NCI-H510A treated with DMSO at 0.1 percent for 48 hours (cell line): Measurements from ENCODE around the gene GLTP.
"Not testable (repeated sequence)": the region's sequence is repeated elsewhere in the genome, so short reads cannot be mapped to it uniquely, and the experiment has no call there.

Source experiments
- DNase-seq: peaks from one replicate; lab custom pipeline; 2025; lab: John Stamatoyannopoulos, UW

GLTP gene

GRCh38 chr12:109877504-109878246, 2.7 kb downstream of the GLTP start:
- no peak for DNase-seq

GRCh38 chr12:109876406-109876805, 3.9 kb downstream of the GLTP start:
- no peak for DNase-seq

- peak; percentile 75 for DNase-seq
Observed at GRCh38 chr12:109875572-109876131, 4.7 kb downstream of the GLTP start.

- DNase-seq = no peak
Observed at GRCh38 chr12:109873653-109874052, 6.7 kb downstream of the GLTP start.

GRCh38 chr12:109871668-109872314, 8.6 kb downstream of the GLTP start:
- no peak for DNase-seq

- DNase-seq = no peak
Observed at GRCh38 chr12:109870648-109871047, 9.7 kb downstream of the GLTP start.

- DNase-seq = no peak
Observed at GRCh38 chr12:109868182-109869051, 11.9 kb downstream of the GLTP start.

- DNase-seq = peak; percentile 26
Observed at GRCh38 chr12:109864916-109865315, 15.4 kb downstream of the GLTP start.

- peak; percentile 58 for DNase-seq
Observed at GRCh38 chr12:109863847-109864712, 16.3 kb downstream of the GLTP start.

GRCh38 chr12:109862491-109862890, 17.9 kb downstream of the GLTP start:
- not testable (repeated sequence) for DNase-seq

- no peak for DNase-seq
Observed at GRCh38 chr12:109861689-109862314, 18.5 kb downstream of the GLTP start.

GRCh38 chr12:109860977-109861376, 19.4 kb downstream of the GLTP start:
- no peak for DNase-seq

GRCh38 chr12:109858764-109859163, 21.6 kb downstream of the GLTP start:
- no peak for DNase-seq

- DNase-seq = no peak
Observed at GRCh38 chr12:109857715-109858114, 22.6 kb downstream of the GLTP start.

- DNase-seq = no peak
Observed at GRCh38 chr12:109855377-109855776, 25.0 kb downstream of the GLTP start.

- not testable (repeated sequence) for DNase-seq
Observed at GRCh38 chr12:109850518-109850917, 29.8 kb downstream of the GLTP start.

GRCh38 chr12:109847142-109847735, 33.1 kb downstream of the GLTP start:
- DNase-seq = no peak

GRCh38 chr12:109845824-109846205, 34.5 kb downstream of the GLTP start:
- DNase-seq = no peak

GRCh38 chr12:109844983-109845823, 35.1 kb downstream of the GLTP start:
- peak; percentile 66 for DNase-seq

GRCh38 chr12:109844091-109844490, 36.2 kb downstream of the GLTP start:
- DNase-seq = no peak
